ENCODE data around the gene ANK2. TPM values are rescaled to one million over a fixed set of nuclear protein-coding genes. Genes with fewer than 3 reads are reported as not detected.
A peak's percentile ranks its signal among the peaks of the same experiment; 100 is the strongest.

Gene ANK2
- total and polyA plus RNA-seq, 2 of the 13 experiments (the other 11 are each of a cell fraction or from before 2014, with no cell fraction given): 2.7 to 15.1 TPM

DNA sequence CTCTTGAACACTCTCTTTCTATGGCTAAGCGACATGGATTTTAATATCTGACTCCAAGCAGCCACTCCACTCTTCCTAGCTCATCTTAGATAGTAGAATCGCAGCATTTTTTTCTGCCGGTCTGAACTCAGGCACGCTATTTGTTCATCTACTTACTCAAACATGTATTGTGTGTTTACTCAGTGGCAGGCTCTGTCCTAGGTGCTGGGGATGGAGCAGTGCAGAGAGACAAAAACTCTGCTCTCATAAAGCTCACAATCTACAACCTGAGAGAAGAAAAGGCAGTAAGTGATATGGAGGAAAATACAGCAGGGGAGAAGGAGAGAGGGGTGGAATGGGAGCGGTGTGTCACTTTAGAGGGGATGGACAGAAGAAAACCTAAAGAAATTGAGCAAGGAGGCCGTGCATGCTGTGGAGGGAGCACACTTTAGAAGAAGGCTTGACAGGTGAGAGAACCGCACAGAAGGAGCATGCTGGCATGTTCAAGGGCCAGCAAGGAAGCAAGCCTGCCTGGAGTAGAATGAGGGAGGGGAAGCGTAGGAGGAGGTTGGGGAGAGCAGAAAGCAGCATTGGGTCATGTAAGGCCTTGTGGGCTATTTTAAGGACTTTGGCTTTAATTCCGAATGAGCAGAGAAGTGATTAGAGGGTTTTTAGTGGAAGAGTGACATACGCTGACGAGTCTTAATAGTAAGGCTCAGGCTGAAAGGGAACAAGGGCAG is 132.0 kb downstream of the ANK2 start (continued):
- TF ChIP-seq, protein P1, sequence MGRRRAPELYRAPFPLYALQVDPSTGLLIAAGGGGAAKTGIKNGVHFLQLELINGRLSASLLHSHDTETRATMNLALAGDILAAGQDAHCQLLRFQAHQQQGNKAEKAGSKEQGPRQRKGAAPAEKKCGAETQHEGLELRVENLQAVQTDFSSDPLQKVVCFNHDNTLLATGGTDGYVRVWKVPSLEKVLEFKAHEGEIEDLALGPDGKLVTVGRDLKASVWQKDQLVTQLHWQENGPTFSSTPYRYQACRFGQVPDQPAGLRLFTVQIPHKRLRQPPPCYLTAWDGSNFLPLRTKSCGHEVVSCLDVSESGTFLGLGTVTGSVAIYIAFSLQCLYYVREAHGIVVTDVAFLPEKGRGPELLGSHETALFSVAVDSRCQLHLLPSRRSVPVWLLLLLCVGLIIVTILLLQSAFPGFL (CRISPR knock-in tag; IDR thresholded peaks at IDR 0.05): no peak
- TF ChIP-seq ZSCAN30 (CRISPR knock-in tag; IDR thresholded peaks at IDR 0.05): no peak
- no peak for TF ChIP-seq ZNF841 (CRISPR knock-in tag; IDR thresholded peaks at IDR 0.05; ENCODE audit: borderline replicate concordance)
- TF ChIP-seq ARHGAP35 (CRISPR knock-in tag; IDR thresholded peaks at IDR 0.05; ENCODE audit: borderline replicate concordance): no peak
- no peak for TF ChIP-seq SP2 (CRISPR knock-in tag; IDR thresholded peaks at IDR 0.05)
- TF ChIP-seq ZNF75D (CRISPR knock-in tag; IDR thresholded peaks at IDR 0.05; ENCODE audit: borderline replicate concordance): no peak
- TF ChIP-seq CENPX (CRISPR knock-in tag; IDR thresholded peaks at IDR 0.05): no peak
- TF ChIP-seq TCF12 (IDR thresholded peaks at IDR 0.05): no peak
- TF ChIP-seq TCF12 (CRISPR knock-in tag; IDR thresholded peaks at IDR 0.05): no peak
- TF ChIP-seq KDM1A (CRISPR knock-in tag; IDR thresholded peaks at IDR 0.05): peak; percentile 70
- no peak for TF ChIP-seq ZNF407 (CRISPR knock-in tag; IDR thresholded peaks at IDR 0.05; ENCODE audit: not compliant biosample characterization)
- no peak for TF ChIP-seq ZNF367 (CRISPR knock-in tag; IDR thresholded peaks at IDR 0.05; ENCODE audit: borderline replicate concordance)
- peak; percentile 49 for TF ChIP-seq ZNF781 (CRISPR knock-in tag; IDR thresholded peaks at IDR 0.05; ENCODE audit: borderline replicate concordance, not compliant biosample characterization)
- peak; percentile 46; the same call in 1 of the 2 replicates for TF ChIP-seq PITX1 (CRISPR knock-in tag; IDR thresholded peaks at IDR 0.05)
- no peak for TF ChIP-seq ATM (IDR thresholded peaks at IDR 0.05; ENCODE audit: borderline replicate concordance)
- no peak for TF ChIP-seq ZNF570 (CRISPR knock-in tag; IDR thresholded peaks at IDR 0.05; ENCODE audit: borderline replicate concordance)
- TF ChIP-seq CREBL2 (CRISPR knock-in tag; IDR thresholded peaks at IDR 0.05; ENCODE audit: borderline replicate concordance): no peak
- no peak for TF ChIP-seq HNRNPUL1 (IDR thresholded peaks at IDR 0.05; ENCODE audit: low read depth, low read length)
